ENCODE results near the gene GPC6.

GPC6 gene

DNA sequence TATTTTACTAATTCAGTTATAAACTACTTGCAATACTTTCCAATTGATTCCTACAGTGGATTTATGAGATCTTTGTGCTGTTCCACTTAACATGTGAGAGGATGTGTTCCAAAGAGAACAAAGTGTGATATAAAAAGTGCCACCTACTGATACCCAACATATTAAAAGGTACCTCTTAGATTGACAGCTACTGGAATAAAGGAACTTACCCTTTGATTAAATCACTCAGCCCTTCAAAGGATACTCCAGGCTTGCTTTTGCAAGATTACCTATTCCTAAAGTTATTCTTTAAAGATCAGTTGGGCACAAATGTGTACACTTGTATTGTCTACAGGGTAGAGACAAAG, 1187.0 kb downstream of the GPC6 start:
- H3K4me1 ChIP-seq (ENCODE audit: control insufficient read depth, insufficient read depth, low read length), result no peaks in the 10 kb centered on the region
- H3K36me3 ChIP-seq (ENCODE audit: control insufficient read depth in 2 of 2, insufficient read depth in 2 of 2, low read length in 2 of 2), result no peaks in the 10 kb centered on the region
- no peak overlapping the region for H3K9ac ChIP-seq (ENCODE audit: low read length in 2 of 2)
- H3K27ac ChIP-seq (ENCODE audit: low read length), result no peak overlapping the region
- H3K4me3 ChIP-seq (ENCODE audit: low read length in 2 of 2), result no peak overlapping the region
- no peaks in the 10 kb centered on the region for H3K9me3 ChIP-seq (ENCODE audit: control insufficient read depth in 2 of 2, low read length in 2 of 2)
- H3K27me3 ChIP-seq (ENCODE audit: control insufficient read depth in 1 of 2, insufficient read depth in 2 of 2, low read length in 2 of 2), result no peaks in the 10 kb centered on the region

DNA sequence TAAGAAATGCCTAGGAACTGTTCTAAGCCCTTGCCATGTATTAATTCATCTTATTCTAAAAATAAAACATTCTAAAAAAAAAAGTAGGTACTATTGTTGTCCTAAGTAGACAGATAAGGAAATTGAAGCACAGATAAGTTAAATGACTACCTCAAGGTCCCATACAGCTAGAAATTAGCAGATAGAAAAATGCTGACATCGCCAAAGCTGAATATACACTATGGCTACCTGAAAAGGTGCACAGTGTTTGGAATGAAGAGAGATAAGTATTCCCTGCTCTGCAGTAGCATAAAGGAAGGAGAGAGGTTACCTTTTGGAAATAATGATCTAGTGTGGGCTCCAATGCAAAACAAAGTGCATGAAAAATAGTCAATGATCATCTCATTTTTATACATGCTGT, 1187.5 kb downstream of the GPC6 start:
- Histone ChIP-seq H3K27ac (ENCODE audit: low read length) (no peak overlapping the region), H3K36me3 (ENCODE audit: control insufficient read depth in 2 of 2, insufficient read depth in 2 of 2, low read length in 2 of 2) (no peaks in the 10 kb centered on the region), H3K27me3 (ENCODE audit: control insufficient read depth in 1 of 2, insufficient read depth in 2 of 2, low read length in 2 of 2) (no peaks in the 10 kb centered on the region), H3K9me3 (ENCODE audit: control insufficient read depth in 2 of 2, low read length in 2 of 2) (no peaks in the 10 kb centered on the region), H3K4me1 (ENCODE audit: control insufficient read depth, insufficient read depth, low read length) (no peaks in the 10 kb centered on the region), H3K9ac (ENCODE audit: low read length in 2 of 2) (no peak overlapping the region), H3K4me3 (ENCODE audit: low read length in 2 of 2) (no peak overlapping the region)

- no peak overlapping the region for H3K27ac ChIP-seq (ENCODE audit: low read length)
- no peaks in the 10 kb centered on the region for H3K27me3 ChIP-seq (ENCODE audit: control insufficient read depth in 1 of 2, insufficient read depth in 2 of 2, low read length in 2 of 2)
- no peak overlapping the region for H3K4me3 ChIP-seq (ENCODE audit: low read length in 2 of 2)
- H3K36me3 ChIP-seq (ENCODE audit: control insufficient read depth in 2 of 2, insufficient read depth in 2 of 2, low read length in 2 of 2), result no peaks in the 10 kb centered on the region
- H3K9ac ChIP-seq (ENCODE audit: low read length in 2 of 2), result no peak overlapping the region
- no peaks in the 10 kb centered on the region for H3K9me3 ChIP-seq (ENCODE audit: control insufficient read depth in 2 of 2, low read length in 2 of 2)
- H3K4me1 ChIP-seq (ENCODE audit: control insufficient read depth, insufficient read depth, low read length), result no peaks in the 10 kb centered on the region
These were observed 1188.1 kb downstream of the GPC6 start for GRCh38 chr13:94414708-94415107.

GRCh38 chr13:94415500-94416237, 1189.1 kb downstream of the GPC6 start:
- Histone ChIP-seq H3K9ac (ENCODE audit: low read length in 2 of 2) (no peak overlapping the region), H3K4me1 (ENCODE audit: control insufficient read depth, insufficient read depth, low read length) (no peaks in the 10 kb centered on the region), H3K27me3 (ENCODE audit: control insufficient read depth in 1 of 2, insufficient read depth in 2 of 2, low read length in 2 of 2) (no peaks in the 10 kb centered on the region), H3K27ac (ENCODE audit: low read length) (no peak overlapping the region), H3K9me3 (ENCODE audit: control insufficient read depth in 2 of 2, low read length in 2 of 2) (no peaks in the 10 kb centered on the region), H3K4me3 (ENCODE audit: low read length in 2 of 2) (peak overlapping the region in 1 of 2 donors; percentile 41), H3K36me3 (ENCODE audit: control insufficient read depth in 2 of 2, insufficient read depth in 2 of 2, low read length in 2 of 2) (no peaks in the 10 kb centered on the region)

DNA sequence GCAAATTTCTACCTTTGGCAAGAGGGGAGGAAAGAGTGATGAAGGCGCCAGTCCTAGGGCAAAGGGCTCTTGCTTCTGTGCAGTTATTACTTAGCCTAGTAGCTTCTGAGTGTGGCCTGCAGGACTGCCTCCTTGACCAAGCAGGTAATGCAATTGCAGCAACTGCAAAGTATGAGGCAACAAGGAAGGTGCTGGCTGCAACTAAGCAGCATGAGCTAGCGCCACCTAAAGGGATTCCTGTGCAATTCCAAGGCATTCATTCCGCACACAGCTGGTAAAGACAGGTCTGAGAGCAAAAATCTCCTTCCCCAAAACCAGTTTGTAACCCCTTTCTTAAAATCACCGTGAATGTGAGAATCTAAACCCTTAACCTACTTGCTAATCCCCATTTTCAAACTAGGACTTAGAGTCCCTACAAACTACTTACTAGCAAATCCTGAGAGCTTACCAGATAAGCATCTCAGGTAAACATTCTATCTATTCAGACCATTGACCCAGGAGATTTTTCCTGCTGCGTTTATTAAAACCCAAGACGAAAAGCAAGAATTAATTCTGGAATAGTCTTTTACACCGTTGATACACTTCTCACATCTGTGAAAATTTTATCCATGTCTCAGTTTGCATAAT, 1190.0 kb downstream of the GPC6 start:
- Histone ChIP-seq H3K27me3 (ENCODE audit: control insufficient read depth in 1 of 2, insufficient read depth in 2 of 2, low read length in 2 of 2) (no peaks in the 10 kb centered on the region), H3K36me3 (ENCODE audit: control insufficient read depth in 2 of 2, insufficient read depth in 2 of 2, low read length in 2 of 2) (no peaks in the 10 kb centered on the region), H3K27ac (ENCODE audit: low read length) (no peak overlapping the region), H3K4me3 (ENCODE audit: low read length in 2 of 2) (no peak overlapping the region), H3K9ac (ENCODE audit: low read length in 2 of 2) (no peak overlapping the region), H3K9me3 (ENCODE audit: control insufficient read depth in 2 of 2, low read length in 2 of 2) (peaks cover 0 to 4% of the 10 kb centered on the region in 2 donors), H3K4me1 (ENCODE audit: control insufficient read depth, insufficient read depth, low read length) (no peaks in the 10 kb centered on the region)

- Histone ChIP-seq H3K4me1 (ENCODE audit: control insufficient read depth, insufficient read depth, low read length) (no peaks in the 10 kb centered on the region), H3K4me3 (ENCODE audit: low read length in 2 of 2) (no peak overlapping the region), H3K27ac (ENCODE audit: low read length) (no peak overlapping the region), H3K9ac (ENCODE audit: low read length in 2 of 2) (no peak overlapping the region), H3K36me3 (ENCODE audit: control insufficient read depth in 2 of 2, insufficient read depth in 2 of 2, low read length in 2 of 2) (no peaks in the 10 kb centered on the region), H3K9me3 (ENCODE audit: control insufficient read depth in 2 of 2, low read length in 2 of 2) (peaks cover 0 to 4% of the 10 kb centered on the region in 2 donors), H3K27me3 (ENCODE audit: control insufficient read depth in 1 of 2, insufficient read depth in 2 of 2, low read length in 2 of 2) (no peaks in the 10 kb centered on the region)
These were observed 1190.7 kb downstream of the GPC6 start for GRCh38 chr13:94417294-94417693.

DNA sequence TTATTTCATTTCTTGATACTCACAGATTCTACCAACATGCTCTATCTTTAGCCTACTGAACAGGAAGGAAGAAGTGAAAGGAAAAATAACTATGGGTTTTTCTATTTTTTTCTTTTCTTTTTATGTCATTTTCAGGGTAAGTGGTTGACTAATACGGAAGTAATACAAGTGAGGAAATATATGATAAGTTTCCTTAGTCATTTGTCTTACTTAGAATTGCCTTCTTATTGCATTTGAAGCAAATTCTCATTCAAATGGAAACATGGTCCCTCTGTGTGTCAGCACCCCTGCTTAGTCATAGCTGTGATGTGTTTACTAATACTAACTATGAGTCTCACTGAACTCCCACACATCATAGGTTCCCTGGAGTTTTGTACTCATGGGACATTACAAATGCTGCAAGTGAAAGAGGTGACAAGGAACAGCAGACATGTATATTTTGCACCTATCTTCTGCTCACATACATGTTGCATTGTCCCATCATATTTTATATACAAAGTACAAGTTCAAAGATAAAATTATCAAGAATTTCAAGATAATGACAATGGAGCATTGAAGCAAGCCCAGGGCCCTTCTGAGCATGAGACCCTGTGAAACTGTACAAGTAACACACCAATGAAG, 1192.8 kb downstream of the GPC6 start:
- Histone ChIP-seq H3K36me3 (ENCODE audit: control insufficient read depth in 2 of 2, insufficient read depth in 2 of 2, low read length in 2 of 2) (no peaks in the 10 kb centered on the region), H3K9me3 (ENCODE audit: control insufficient read depth in 2 of 2, low read length in 2 of 2) (peaks cover 0 to 4% of the 10 kb centered on the region in 2 donors), H3K27ac (ENCODE audit: low read length) (no peak overlapping the region), H3K4me1 (ENCODE audit: control insufficient read depth, insufficient read depth, low read length) (no peaks in the 10 kb centered on the region), H3K9ac (ENCODE audit: low read length in 2 of 2) (no peak overlapping the region), H3K4me3 (ENCODE audit: low read length in 2 of 2) (no peak overlapping the region), H3K27me3 (ENCODE audit: control insufficient read depth in 1 of 2, insufficient read depth in 2 of 2, low read length in 2 of 2) (no peaks in the 10 kb centered on the region)

DNA sequence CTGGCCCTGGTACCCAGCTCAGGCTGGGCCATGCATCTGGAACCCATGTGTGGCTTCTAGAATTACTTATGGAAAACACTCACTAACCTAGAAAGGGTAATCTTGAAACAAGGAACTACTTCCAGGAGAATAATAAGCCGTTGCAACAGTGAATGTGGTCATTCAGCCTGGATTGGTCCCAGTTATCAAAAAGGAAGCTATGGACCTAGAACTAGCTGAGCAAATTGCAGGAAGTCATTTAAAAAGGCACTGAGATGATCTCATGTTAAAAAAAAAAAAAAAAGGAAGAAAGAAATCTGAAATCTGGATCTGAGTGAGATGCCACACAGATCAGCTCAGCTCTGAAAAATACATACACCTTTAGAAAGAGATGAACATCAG, 1193.3 kb downstream of the GPC6 start:
- Histone ChIP-seq H3K27ac (ENCODE audit: low read length) (no peak overlapping the region), H3K36me3 (ENCODE audit: control insufficient read depth in 2 of 2, insufficient read depth in 2 of 2, low read length in 2 of 2) (no peaks in the 10 kb centered on the region), H3K9ac (ENCODE audit: low read length in 2 of 2) (no peak overlapping the region), H3K9me3 (ENCODE audit: control insufficient read depth in 2 of 2, low read length in 2 of 2) (peaks cover 0 to 4% of the 10 kb centered on the region in 2 donors), H3K4me1 (ENCODE audit: control insufficient read depth, insufficient read depth, low read length) (no peaks in the 10 kb centered on the region), H3K27me3 (ENCODE audit: control insufficient read depth in 1 of 2, insufficient read depth in 2 of 2, low read length in 2 of 2) (no peaks in the 10 kb centered on the region), H3K4me3 (ENCODE audit: low read length in 2 of 2) (no peak overlapping the region)

GRCh38 chr13:94427313-94427953, 1200.8 kb downstream of the GPC6 start:
- Histone ChIP-seq H3K27ac (ENCODE audit: low read length) (no peak overlapping the region), H3K36me3 (ENCODE audit: control insufficient read depth in 2 of 2, insufficient read depth in 2 of 2, low read length in 2 of 2) (no peaks in the 10 kb centered on the region), H3K4me1 (ENCODE audit: control insufficient read depth, insufficient read depth, low read length) (no peaks in the 10 kb centered on the region), H3K27me3 (ENCODE audit: control insufficient read depth in 1 of 2, insufficient read depth in 2 of 2, low read length in 2 of 2) (peaks cover 0 to 3% of the 10 kb centered on the region in 2 donors), H3K9ac (ENCODE audit: low read length in 2 of 2) (no peak overlapping the region), H3K9me3 (ENCODE audit: control insufficient read depth in 2 of 2, low read length in 2 of 2) (peaks cover 0 to 3% of the 10 kb centered on the region in 2 donors), H3K4me3 (ENCODE audit: low read length in 2 of 2) (no peak overlapping the region)

- Histone ChIP-seq H3K4me1 (ENCODE audit: control insufficient read depth, insufficient read depth, low read length) (no peaks in the 10 kb centered on the region), H3K36me3 (ENCODE audit: control insufficient read depth in 2 of 2, insufficient read depth in 2 of 2, low read length in 2 of 2) (no peaks in the 10 kb centered on the region), H3K4me3 (ENCODE audit: low read length in 2 of 2) (no peak overlapping the region), H3K9ac (ENCODE audit: low read length in 2 of 2) (no peak overlapping the region), H3K27me3 (ENCODE audit: control insufficient read depth in 1 of 2, insufficient read depth in 2 of 2, low read length in 2 of 2) (peaks cover 0 to 3% of the 10 kb centered on the region in 2 donors), H3K27ac (ENCODE audit: low read length) (no peak overlapping the region), H3K9me3 (ENCODE audit: control insufficient read depth in 2 of 2, low read length in 2 of 2) (peaks cover 0 to 3% of the 10 kb centered on the region in 2 donors)
These were observed 1205.0 kb downstream of the GPC6 start for GRCh38 chr13:94431574-94431973.
